A549 (cell line): Measurements from ENCODE around the gene ZNF775.

Source experiments
- BHLHE40 ChIP-seq: IDR thresholded peaks from 2 replicates; pipeline ENCODE4 v1.6.1; 2012; ENCODE audit warnings: low read depth, low read length, inconsistent platforms
- CTCF ChIP-seq: fragments of >200 bp; sonication (Bioruptor Twin); formaldehyde crosslinking; IDR thresholded peaks from 3 replicates; pipeline ENCODE4 v1.5.1; 2016
- ELK1 ChIP-seq: fragments of 150-350 bp; IDR thresholded peaks from 2 replicates; pipeline ENCODE4 v1.6.1; 2014; ENCODE audit warnings: low read depth, mild to moderate bottlenecking, low read length
- ESRRA ChIP-seq: fragments of 150-350 bp; IDR thresholded peaks from 2 replicates; pipeline ENCODE4 v1.6.1; 2014; ENCODE audit warnings: mild to moderate bottlenecking, low read length, borderline replicate concordance
- GATA3 ChIP-seq: IDR thresholded peaks from 2 replicates; pipeline ENCODE4 v1.6.1; 2012; ENCODE audit warnings: borderline replicate concordance
- JUN ChIP-seq, 2 experiments: fragments of >200 bp; sonication (Bioruptor Twin); formaldehyde crosslinking; IDR thresholded peaks; 2 replicates in 1 of 2; 3 replicates in 1 of 2; pipeline ENCODE4 v1.6.1; 2016 to 2017
- MAFK ChIP-seq: fragments of 450-650 bp; IDR thresholded peaks from 2 replicates; pipeline ENCODE4 v1.6.1; 2014; ENCODE audit not compliant: partially characterized antibody
- PHF8 ChIP-seq: fragments of 200-600 bp; sonication (generic); IDR thresholded peaks from 2 replicates; pipeline ENCODE4 v1.6.1; 2016; ENCODE audit warnings: low read depth, mild to moderate bottlenecking, antibody characterized with exemption, moderate library complexity, borderline replicate concordance
- REST ChIP-seq: fragments of 200-600 bp; sonication (generic); IDR thresholded peaks from 2 replicates; pipeline ENCODE4 v1.6.1; 2016; ENCODE audit warnings: antibody characterized with exemption, mild to moderate bottlenecking, moderate library complexity
- SMC3 ChIP-seq: fragments of >200 bp; sonication (Bioruptor Twin); formaldehyde crosslinking; IDR thresholded peaks from 3 replicates; pipeline ENCODE4 v1.6.1; 2018; ENCODE audit warnings: inconsistent platforms
- SREBF2 ChIP-seq: fragments of 450-650 bp; IDR thresholded peaks from 2 replicates; pipeline ENCODE4 v1.6.1; 2014; ENCODE audit warnings: mild to moderate bottlenecking, moderate library complexity

- no peak for TF ChIP-seq CTCF
- no peak for TF ChIP-seq ESRRA
- no peak for TF ChIP-seq JUN (IDR thresholded peaks at IDR 0.05)
- no peak for TF ChIP-seq ELK1
- no peak for TF ChIP-seq MAFK
- TF ChIP-seq SMC3: no peak
- no peak for TF ChIP-seq BHLHE40
- TF ChIP-seq SREBF2: no peak
- no peak for TF ChIP-seq GATA3
- no peak for TF ChIP-seq REST
- TF ChIP-seq PHF8: no peak
These were observed 24.4 kb downstream of the ZNF775 start for GRCh38 chr7:150403376-150404171.
